Measurements from ENCODE around the gene MALRD1. TPM values are rescaled to one million over a fixed set of nuclear protein-coding genes. Genes with fewer than 3 reads are reported as not detected.

Gene MALRD1
- total and polyA plus RNA-seq, 2 of the 8 experiments (the other 6 are each of a cell fraction or from before 2014, with no cell fraction given) = 0.32 to 0.35 TPM

- Histone ChIP-seq H4K91ac (replicated peaks; ENCODE audit: insufficient read length, low read length) (no peak overlapping the region), H2BK20ac (ENCODE audit: low read length) (no peak overlapping the region), H4K5ac (ENCODE audit: insufficient read length, low read depth, low read length) (no peak overlapping the region), H3K23me2 (ENCODE audit: low read depth, low read length) (no peaks in the 10 kb centered on the region), H4K8ac (ENCODE audit: extremely low read depth, insufficient read depth, low read length) (no peak overlapping the region), H2BK120ac (replicated peaks; ENCODE audit: low read depth, low read length) (no peak overlapping the region), H3K4me1 (replicated peaks in 1 of 4; ENCODE audit: control insufficient read depth in 3 of 4, insufficient read depth in 4 of 4, low read length in 3 of 4) (no peaks in the 10 kb centered on the region; a peak in 1 of 7 replicates), H4K20me1 (replicated peaks in 1 of 2; ENCODE audit: control insufficient read depth in 1 of 2, insufficient read depth in 2 of 2, low read length in 2 of 2) (no peaks in the 10 kb centered on the region), H3K23ac (ENCODE audit: insufficient read length) (no peak overlapping the region), H2BK15ac (ENCODE audit: low read length) (no peak overlapping the region), H2AK5ac (ENCODE audit: low read depth, low read length) (no peak overlapping the region), H3K4me2 (ENCODE audit: insufficient read depth in 1 of 2, low read depth in 2 of 2, low read length in 2 of 2) (peak overlapping the region in 1 of 2 experiments; percentile 25; a peak in 1 of 4 replicates), H3K14ac (ENCODE audit: insufficient read length) (no peak overlapping the region), H3K56ac (replicated peaks; ENCODE audit: insufficient read length, low read depth, low read length) (no peak overlapping the region), H2BK12ac (ENCODE audit: low read depth, low read length) (no peak overlapping the region), H3K9me3 (ENCODE audit: insufficient read depth in 2 of 2, low read depth in 1 of 2, low read length in 1 of 2) (no peaks in the 10 kb centered on the region), H2AFZ (ENCODE audit: low read length) (peak overlapping the region; percentile 8; the same call in 1 of the 2 replicates), H3K18ac (ENCODE audit: extremely low read depth, low read length) (no peak overlapping the region), H3K27me3 (replicated peaks in 1 of 4; ENCODE audit: control insufficient read depth in 3 of 4, extremely low read depth in 1 of 4, insufficient read depth in 3 of 4, low read length in 3 of 4) (no peaks in the 10 kb centered on the region), H3K9ac (replicated peaks in 1 of 4; ENCODE audit: extremely low read depth in 1 of 4, low read depth in 3 of 4, low read length in 3 of 4) (no peak overlapping the region), H2BK5ac (ENCODE audit: low read depth, low read length) (no peak overlapping the region), H3K36me3 (ENCODE audit: control insufficient read depth in 2 of 4, insufficient read depth in 4 of 4, low read length in 3 of 4) (no peaks in the 10 kb centered on the region), H3K79me2 (ENCODE audit: control insufficient read depth in 1 of 2, insufficient read depth in 2 of 2, low read length in 2 of 2) (no peaks in the 10 kb centered on the region), H3K79me1 (ENCODE audit: low read depth, low read length) (no peaks in the 10 kb centered on the region), H3K27ac (ENCODE audit: low read depth, low read length) (no peak overlapping the region), H3K4ac (replicated peaks; ENCODE audit: insufficient read length, low read depth, low read length) (no peak overlapping the region), H3K4me3 (ENCODE audit: extremely low read depth in 1 of 4, insufficient read depth in 2 of 4, low read depth in 3 of 4, low read length in 4 of 4) (no peak overlapping the region)
- FAIRE-seq (peak; percentile 32), DNase-seq (ENCODE audit: low read depth in 1 of 2, low spot score in 2 of 2) (peak; percentile 13 to 54)
- ChIA-PET POLR2A (ENCODE audit: partially characterized antibody) (no interaction called here), CTCF (ENCODE audit: partially characterized antibody) (interaction anchor here (1.0 to 1.9 kb wide), 12 partner anchors 9 to 976 kb away, joined by 3 to 9 read pairs (median 4); no protein-coding TSS in a partner anchor)
- 44% methylated on average over 7 of the region's 7 CpGs; no CpG with 5 or more reads in 1 of the 2 experiments for WGBS, 2 experiments (ENCODE audit: extremely low coverage in 1 of 2, insufficient coverage in 1 of 2, insufficient read length in 1 of 2, insufficient replicate concordance in 2 of 2, low coverage in 1 of 2, low lambda C conversion rate in 2 of 2, missing lambda C conversion rate in 1 of 2)
- TF ChIP-seq RAD21 (IDR thresholded peaks at IDR 0.05 in 1 of 2, conservative IDR thresholded peaks at IDR 0.05 in 1 of 2; ENCODE audit: low read depth in 2 of 2, low read length in 2 of 2) (peak; percentile 51 to 62), JUND (IDR thresholded peaks at IDR 0.05; ENCODE audit: low read length) (no peak), TCF12 (IDR thresholded peaks at IDR 0.05; ENCODE audit: low read depth, low read length) (no peak)
Measured at GRCh38 chr10:19767876-19768275, 719.3 kb downstream of the MALRD1 start.
